Measurements from ENCODE around the gene RGS10. TPM values are rescaled to one million over a fixed set of nuclear protein-coding genes. Genes with fewer than 3 reads are reported as not detected.

RGS10 gene
- total RNA-seq, 1 experiment from 2014 or later: 7.2 TPM

- Histone ChIP-seq H3K27me3 (ENCODE audit: control insufficient read depth, insufficient read depth, low read length) (no peaks in the 10 kb centered on the region), H3K36me3 (replicated peaks; ENCODE audit: control insufficient read depth, insufficient read depth, low read length) (no peaks in the 10 kb centered on the region), H3K4me3 (ENCODE audit: insufficient read depth, low read depth, low read length) (no peak overlapping the region)
- peak; percentile 61 for DNase-seq
These were observed 87.5 kb downstream of the RGS10 start for GRCh38 chr10:119454990-119455389.

GRCh38 chr10:119454316-119454715, 88.2 kb downstream of the RGS10 start:
- DNase-seq: peak; percentile 80
- H3K4me3 ChIP-seq (ENCODE audit: insufficient read depth, low read depth, low read length): no peak overlapping the region

GRCh38 chr10:119453313-119453712, 89.2 kb downstream of the RGS10 start:
- H3K36me3 ChIP-seq (replicated peaks; ENCODE audit: control insufficient read depth, insufficient read depth, low read length): no peaks in the 10 kb centered on the region
- DNase-seq: peak; percentile 25
- H3K4me3 ChIP-seq (ENCODE audit: insufficient read depth, low read depth, low read length): no peak overlapping the region
- H3K27me3 ChIP-seq (ENCODE audit: control insufficient read depth, insufficient read depth, low read length): no peaks in the 10 kb centered on the region

More at GRCh38 chr10:119454316-119454715, 88.2 kb downstream of the RGS10 start:
- H3K27me3 ChIP-seq (ENCODE audit: control insufficient read depth, insufficient read depth, low read length): no peaks in the 10 kb centered on the region
- H3K36me3 ChIP-seq (replicated peaks; ENCODE audit: control insufficient read depth, insufficient read depth, low read length): no peaks in the 10 kb centered on the region

DNA sequence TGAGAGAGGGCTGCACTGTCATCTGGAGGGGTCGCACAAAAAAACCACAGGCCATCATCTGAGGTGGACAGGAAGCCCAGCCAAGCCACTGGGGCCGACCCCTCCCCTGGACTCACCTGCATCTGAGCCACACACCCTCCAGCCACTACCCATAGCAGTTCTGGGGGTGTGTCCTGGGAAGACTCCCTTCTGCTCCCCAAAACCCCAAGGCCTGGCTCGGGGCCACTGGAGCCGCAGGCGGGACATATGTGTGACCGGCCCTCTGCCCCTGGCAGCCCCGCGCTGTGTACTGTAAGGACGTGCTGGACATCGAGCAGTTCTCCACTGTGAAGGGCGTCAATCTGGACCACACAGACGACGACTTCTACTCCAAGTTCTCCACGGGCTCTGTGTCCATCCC, 90.1 kb downstream of the RGS10 start:
- H3K36me3 ChIP-seq (replicated peaks; ENCODE audit: control insufficient read depth, insufficient read depth, low read length): no peaks in the 10 kb centered on the region
- H3K27me3 ChIP-seq (ENCODE audit: control insufficient read depth, insufficient read depth, low read length): no peaks in the 10 kb centered on the region
- no peak overlapping the region for H3K4me3 ChIP-seq (ENCODE audit: insufficient read depth, low read depth, low read length)
- DNase-seq: no peak

GRCh38 chr10:119451300-119451896, 91.1 kb downstream of the RGS10 start:
- Histone ChIP-seq H3K4me3 (ENCODE audit: insufficient read depth, low read depth, low read length) (no peak overlapping the region), H3K36me3 (replicated peaks; ENCODE audit: control insufficient read depth, insufficient read depth, low read length) (no peaks in the 10 kb centered on the region), H3K27me3 (ENCODE audit: control insufficient read depth, insufficient read depth, low read length) (no peaks in the 10 kb centered on the region)
- peak; percentile 27 for DNase-seq

DNA sequence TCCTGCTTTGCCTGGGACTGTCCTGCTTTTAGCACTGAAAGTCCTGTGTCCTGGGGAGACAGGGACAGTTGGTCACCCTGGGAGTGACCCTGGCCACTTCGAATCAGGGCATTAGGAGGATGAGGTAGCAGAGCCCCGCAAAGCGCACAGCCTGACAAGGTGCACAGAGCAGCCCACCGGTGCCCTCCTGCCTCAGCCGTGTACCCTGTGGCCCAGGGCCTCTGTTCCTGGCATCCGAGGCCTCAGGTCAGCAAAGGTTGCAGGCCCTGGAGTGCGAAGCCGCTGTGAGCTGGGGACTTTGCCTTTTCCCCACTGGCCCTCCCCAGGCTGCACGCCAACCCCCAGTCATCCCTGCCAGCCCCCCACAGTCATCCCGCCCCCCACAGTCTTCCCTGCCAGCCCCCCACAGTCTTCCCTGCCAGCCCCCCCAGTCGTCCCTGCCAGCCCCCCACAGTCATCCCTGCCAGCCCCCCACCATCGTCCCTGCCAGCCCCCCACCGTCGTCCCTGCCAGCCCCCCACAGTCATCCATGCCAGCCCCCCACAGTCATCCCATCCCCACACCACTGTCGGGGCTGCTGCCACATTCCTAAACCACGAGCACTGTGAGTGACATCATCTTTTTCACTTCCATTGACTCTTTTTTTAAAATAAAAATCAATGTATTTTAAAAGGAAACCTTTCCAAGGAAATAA, 91.8 kb downstream of the RGS10 start:
- H3K36me3 ChIP-seq (replicated peaks; ENCODE audit: control insufficient read depth, insufficient read depth, low read length): no peaks in the 10 kb centered on the region
- H3K27me3 ChIP-seq (ENCODE audit: control insufficient read depth, insufficient read depth, low read length): no peaks in the 10 kb centered on the region
- no peak for DNase-seq
- no peak overlapping the region for H3K4me3 ChIP-seq (ENCODE audit: insufficient read depth, low read depth, low read length)

Other genes starting within 250 kb of the RGS10 start
- gene TIAL1, start 54.2 kb upstream of the RGS10 start, total RNA-seq (2014; rRNA removed; shearing (Covaris generic)): 45.4 and 65.9 TPM in 2 replicates
- gene BAG3, start 108.7 kb upstream of the RGS10 start, total RNA-seq (2014; rRNA removed; shearing (Covaris generic)): 8.4 and 8.6 TPM in 2 replicates
- 141 and 152 TPM in 2 replicates for gene INPP5F, start 183.3 kb upstream of the RGS10 start, total RNA-seq (2014; rRNA removed; shearing (Covaris generic))